OCI-LY7 (cell line): ENCODE measurements around the gene SEC23IP.
"Not testable (repeated sequence)": the region's sequence is repeated elsewhere in the genome, so short reads cannot be mapped to it uniquely, and the experiment has no call there.

Experiments used
- EZH2phosphoT487 ChIP-seq: fragments of 200-600 bp; sonication (generic); IDR thresholded peaks from 2 replicates; pipeline ENCODE4 v1.6.1; 2018; ENCODE audit warnings: low read depth, borderline replicate concordance, mild to moderate bottlenecking, mixed run types, antibody characterized with exemption, low read length, moderate library complexity, mixed read lengths
- TF ChIP-seq, protein P1 (sequence below): fragments of 200-600 bp; sonication (generic); conservative IDR thresholded peaks from 2 replicates; pipeline ENCODE4 v1.5.1; 2014; ENCODE audit warnings: mild to moderate bottlenecking, antibody characterized with exemption, low read length, moderate library complexity, mixed read lengths

GRCh38 chr10:119886070-119886469 lies 6.5 kb upstream of the SEC23IP start:
- TF ChIP-seq, protein P1, sequence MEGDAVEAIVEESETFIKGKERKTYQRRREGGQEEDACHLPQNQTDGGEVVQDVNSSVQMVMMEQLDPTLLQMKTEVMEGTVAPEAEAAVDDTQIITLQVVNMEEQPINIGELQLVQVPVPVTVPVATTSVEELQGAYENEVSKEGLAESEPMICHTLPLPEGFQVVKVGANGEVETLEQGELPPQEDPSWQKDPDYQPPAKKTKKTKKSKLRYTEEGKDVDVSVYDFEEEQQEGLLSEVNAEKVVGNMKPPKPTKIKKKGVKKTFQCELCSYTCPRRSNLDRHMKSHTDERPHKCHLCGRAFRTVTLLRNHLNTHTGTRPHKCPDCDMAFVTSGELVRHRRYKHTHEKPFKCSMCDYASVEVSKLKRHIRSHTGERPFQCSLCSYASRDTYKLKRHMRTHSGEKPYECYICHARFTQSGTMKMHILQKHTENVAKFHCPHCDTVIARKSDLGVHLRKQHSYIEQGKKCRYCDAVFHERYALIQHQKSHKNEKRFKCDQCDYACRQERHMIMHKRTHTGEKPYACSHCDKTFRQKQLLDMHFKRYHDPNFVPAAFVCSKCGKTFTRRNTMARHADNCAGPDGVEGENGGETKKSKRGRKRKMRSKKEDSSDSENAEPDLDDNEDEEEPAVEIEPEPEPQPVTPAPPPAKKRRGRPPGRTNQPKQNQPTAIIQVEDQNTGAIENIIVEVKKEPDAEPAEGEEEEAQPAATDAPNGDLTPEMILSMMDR, result not testable (repeated sequence)
- not testable (repeated sequence) for TF ChIP-seq EZH2phosphoT487
